ENCODE data around the gene FADS2.
A peak's percentile ranks its signal among the peaks of the same experiment; 100 is the strongest.

- TF ChIP-seq CTCF (conservative IDR thresholded peaks at IDR 0.05; ENCODE audit: low read length) (peak; percentile 98), EZH2phosphoT487 (IDR thresholded peaks at IDR 0.05; ENCODE audit: borderline replicate concordance, low read depth, low read length) (no peak)
These were observed 30.7 kb upstream of the FADS2 start for GRCh38 chr11:61797263-61797944.

Measured in OCI-LY7 (cell line).